Cardiac fibroblast (primary cell): Measurements from ENCODE around the gene ABCC12.
"Not testable (repeated sequence)": the region's sequence is repeated elsewhere in the genome, so short reads cannot be mapped to it uniquely, and the experiment has no call there.

ENCODE experiments used
- DNase-seq, 2 donors: peaks; one replicate each; pipeline versions ENCODE4 v3.0.0 to v3.0.0-alpha.2; 2010; ENCODE audit warnings: low read depth in 2 of 2
- H3K4me3 ChIP-seq, 2 donors: replicated peaks in 1 of 2; 1 replicate in 1 of 2; 2 replicates in 1 of 2; pipeline ENCODE4 v1.5.1; 2011; ENCODE audit warnings: low read depth in 2 of 2, low read length in 2 of 2, mild to moderate bottlenecking in 2 of 2, moderate library complexity in 1 of 2
- TF ChIP-seq, protein P1 (sequence below): IDR thresholded peaks from one replicate; pipeline ENCODE4 v1.5.1; 2011; ENCODE audit warnings: low read depth, mild to moderate bottlenecking, low read length, inconsistent platforms

Gene ABCC12

DNA sequence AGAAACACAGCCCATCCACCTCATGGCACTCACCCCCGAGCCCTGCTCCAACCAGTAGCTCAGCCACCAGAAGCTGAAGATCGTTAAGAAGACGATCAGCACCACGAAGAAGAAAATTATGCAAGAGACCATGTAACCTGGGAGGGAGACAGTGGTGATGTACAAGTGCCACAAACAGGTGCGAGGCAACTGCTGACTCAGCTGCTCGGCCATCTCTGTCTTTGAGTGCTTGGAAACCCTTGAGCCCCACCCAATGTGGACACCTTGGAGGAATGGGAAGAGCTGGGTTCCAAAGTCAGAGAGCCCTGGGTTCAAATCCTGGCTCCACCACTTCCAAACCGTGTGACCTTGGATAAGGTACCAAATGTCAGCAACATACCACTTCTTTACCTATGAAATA is 38.1 kb upstream of the ABCC12 start:
- DNase-seq = no peak
- TF ChIP-seq, protein P1, sequence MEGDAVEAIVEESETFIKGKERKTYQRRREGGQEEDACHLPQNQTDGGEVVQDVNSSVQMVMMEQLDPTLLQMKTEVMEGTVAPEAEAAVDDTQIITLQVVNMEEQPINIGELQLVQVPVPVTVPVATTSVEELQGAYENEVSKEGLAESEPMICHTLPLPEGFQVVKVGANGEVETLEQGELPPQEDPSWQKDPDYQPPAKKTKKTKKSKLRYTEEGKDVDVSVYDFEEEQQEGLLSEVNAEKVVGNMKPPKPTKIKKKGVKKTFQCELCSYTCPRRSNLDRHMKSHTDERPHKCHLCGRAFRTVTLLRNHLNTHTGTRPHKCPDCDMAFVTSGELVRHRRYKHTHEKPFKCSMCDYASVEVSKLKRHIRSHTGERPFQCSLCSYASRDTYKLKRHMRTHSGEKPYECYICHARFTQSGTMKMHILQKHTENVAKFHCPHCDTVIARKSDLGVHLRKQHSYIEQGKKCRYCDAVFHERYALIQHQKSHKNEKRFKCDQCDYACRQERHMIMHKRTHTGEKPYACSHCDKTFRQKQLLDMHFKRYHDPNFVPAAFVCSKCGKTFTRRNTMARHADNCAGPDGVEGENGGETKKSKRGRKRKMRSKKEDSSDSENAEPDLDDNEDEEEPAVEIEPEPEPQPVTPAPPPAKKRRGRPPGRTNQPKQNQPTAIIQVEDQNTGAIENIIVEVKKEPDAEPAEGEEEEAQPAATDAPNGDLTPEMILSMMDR = no peak
- H3K4me3 ChIP-seq = no peak overlapping the region

DNA sequence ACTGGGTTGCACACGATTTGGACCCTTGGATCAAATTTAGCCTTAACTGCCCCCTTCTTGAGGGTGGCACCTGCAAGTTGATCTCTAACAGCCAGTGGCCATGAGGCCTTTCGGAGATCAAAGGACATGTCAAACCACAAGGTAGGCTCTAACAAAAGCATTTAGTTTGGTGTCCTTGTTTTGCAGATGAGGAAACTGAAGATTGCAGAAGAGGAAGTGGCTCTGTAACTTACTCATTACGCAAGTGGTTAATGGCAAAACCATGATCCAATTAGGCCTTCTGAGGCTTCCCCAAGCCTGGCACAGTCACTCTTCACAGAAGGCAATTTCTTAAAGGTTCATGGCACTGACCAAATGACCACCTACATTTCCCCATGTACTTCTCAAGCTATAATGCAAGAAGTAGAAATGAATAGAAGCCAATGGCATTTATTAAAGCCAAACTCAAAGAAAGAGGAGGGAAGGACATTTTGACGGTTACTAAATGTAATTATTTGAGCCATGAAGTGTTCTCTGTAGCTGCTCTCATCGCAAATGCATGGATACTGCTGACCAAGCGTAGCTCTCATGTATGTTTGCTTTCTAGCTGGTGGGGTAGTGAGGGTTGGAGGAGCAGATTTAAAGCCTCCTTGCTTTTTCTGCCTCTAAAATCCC is 32.8 kb upstream of the ABCC12 start:
- TF ChIP-seq, protein P1 = no peak
- H3K4me3 ChIP-seq = no peak overlapping the region
- DNase-seq = peak in 1 of 2 donors; percentile 15

DNA sequence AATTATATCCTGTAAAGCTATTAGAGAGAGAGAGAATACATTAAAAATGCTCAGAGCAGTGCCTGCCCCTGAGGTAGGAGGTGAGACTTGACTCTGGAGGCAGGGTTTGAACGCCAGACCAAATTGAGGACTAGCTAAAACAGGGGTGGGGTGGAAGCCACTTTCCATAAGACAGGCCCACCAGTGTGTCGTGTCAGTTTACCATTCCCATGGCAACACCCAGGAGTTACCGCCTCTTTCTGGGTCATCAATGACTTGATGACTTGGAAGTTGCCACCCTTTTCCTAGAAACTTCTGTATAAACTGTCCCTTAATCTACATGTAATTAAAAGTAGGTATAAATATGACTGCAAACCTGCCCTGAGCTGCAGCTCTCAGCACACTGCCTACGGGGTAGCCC is 32.0 kb upstream of the ABCC12 start:
- DNase-seq = no peak
- no peak overlapping the region for H3K4me3 ChIP-seq
- TF ChIP-seq, protein P1 = no peak

DNA sequence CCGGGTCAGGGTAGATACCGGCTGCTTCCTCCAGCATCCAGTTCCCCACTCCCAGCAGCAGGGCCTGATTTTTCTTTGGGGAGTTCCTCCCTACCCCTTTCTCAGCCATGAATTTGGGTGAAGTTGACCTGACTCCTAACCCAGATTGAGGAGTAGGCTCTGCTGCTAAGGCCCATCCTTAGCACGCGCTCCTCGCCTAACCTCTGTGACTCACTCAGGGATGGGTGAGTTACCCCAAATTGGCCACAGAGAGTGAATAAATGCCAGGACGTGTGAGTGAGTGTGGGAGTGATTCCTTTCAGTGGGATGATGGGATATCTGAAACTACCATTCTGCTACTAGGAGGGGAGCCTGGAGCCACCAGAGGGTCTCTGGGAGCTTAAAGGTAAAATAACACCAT is 28.9 kb upstream of the ABCC12 start:
- H3K4me3 ChIP-seq = no peak overlapping the region
- TF ChIP-seq, protein P1 = no peak
- DNase-seq = no peak

DNA sequence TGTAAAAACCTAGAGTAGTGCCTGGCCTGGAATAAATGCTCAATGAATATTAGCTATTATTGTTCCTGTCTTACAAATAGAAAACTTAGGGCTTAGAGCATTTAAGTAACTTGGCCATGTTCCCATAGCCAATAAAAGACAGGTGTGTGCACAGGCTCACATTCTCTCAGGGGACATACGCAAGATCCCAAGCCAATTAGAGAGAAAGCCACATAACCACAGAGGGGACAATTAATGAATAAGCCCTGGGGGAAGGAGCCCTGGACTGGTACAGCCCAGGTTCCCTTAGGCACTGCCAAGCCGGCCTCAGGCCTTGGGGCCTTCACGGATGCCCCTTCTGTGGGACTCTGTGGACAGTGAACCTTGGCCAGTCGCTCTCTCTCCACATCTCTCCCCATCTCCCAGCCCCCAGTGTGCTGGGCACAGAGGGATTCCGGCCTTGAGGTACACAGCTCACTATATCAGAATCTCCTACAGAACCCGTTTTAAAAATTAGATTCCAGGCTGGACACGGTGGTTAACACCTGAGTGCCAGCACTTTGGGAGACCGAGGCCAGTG is 27.3 kb upstream of the ABCC12 start:
- no peak overlapping the region for H3K4me3 ChIP-seq
- TF ChIP-seq, protein P1 = no peak
- no peak for DNase-seq

DNA sequence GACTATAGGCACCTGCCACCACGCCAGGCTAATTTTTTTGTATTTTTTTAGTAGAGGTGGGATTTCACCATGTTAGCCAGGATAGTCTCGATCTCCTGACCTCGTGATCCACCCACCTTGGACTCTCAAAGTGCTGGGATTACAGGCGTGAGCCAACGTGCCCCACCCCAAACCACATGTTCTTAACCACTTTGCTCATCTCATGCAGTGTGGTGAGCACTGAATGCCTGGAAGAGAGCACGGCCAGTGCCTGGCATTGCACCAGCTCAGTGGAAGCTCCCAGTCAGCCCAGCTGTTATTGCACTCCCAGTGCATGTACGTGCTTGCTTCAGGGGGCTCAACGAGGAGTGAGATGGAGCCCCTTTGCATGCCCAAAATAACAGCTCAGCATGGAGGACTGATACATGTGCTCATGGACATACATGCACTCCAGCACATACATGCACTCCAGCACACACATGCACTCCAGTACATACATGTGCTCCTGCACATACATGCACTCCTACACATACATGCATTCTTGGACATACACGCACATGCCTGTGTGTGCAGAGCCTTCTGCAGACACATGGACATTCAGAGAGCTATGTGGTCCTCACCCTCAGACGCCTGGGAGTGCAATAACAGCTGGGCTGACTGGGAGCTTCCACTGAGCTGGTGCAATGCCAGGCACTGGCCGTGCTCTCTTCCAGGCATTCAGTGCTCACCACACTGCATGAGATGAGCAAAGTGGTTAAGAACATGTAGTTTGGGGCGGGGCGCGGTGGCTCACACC is 26.1 kb upstream of the ABCC12 start:
- not testable (repeated sequence) for H3K4me3 ChIP-seq, DNase-seq

DNA sequence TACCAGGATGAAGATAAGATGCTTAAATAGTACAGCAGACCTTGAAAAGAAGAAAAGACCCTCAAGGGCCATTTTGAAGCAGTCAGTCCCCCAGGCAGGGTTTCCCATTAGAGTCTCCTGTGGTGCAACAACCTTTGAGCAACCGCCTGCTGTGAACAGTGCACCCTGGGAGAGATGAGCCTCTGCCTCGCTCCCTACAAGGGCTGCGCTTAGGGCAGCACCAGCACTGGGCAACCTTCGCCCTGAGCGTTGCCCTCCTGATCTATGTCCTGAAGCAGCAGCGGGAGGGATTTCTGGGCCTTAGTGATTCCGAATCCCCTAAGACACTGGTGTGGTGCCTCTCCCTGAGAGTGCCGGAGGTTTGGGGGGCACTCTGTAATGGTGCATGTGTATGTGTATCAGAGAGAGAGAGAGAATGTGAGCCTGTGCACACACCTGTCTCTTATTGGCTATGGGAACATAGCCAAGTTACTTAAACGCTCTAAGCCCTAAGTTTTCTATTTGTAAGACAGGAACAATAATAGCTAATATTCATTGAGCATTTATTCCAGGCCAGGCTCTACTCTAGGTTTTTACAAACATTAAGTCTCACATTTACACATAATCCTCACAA is 25.2 kb upstream of the ABCC12 start:
- DNase-seq = no peak
- TF ChIP-seq, protein P1 = no peak
- no peak overlapping the region for H3K4me3 ChIP-seq
